Esophagus muscularis mucosa (tissue), 4 donors: Measurements from ENCODE around the gene GPATCH4. TPM values are rescaled to one million over a fixed set of nuclear protein-coding genes. Genes with fewer than 3 reads are reported as not detected.

Experiments used
- DNase-seq: peaks from one replicate; pipeline ENCODE4 v3.0.0-alpha.2; 2017; ENCODE audit errors: extremely low spot score
- H3K27ac ChIP-seq, 4 donors: fragments of 200-600 bp; sonication (generic); replicated peaks in 1 of 4; 1 replicate in 3 of 4; 2 replicates in 1 of 4; pipeline ENCODE4 v1.5.1; 2016 to 2019; ENCODE audit warnings: mild to moderate bottlenecking in 1 of 4
- H3K27me3 ChIP-seq, 4 donors: fragments of 200-600 bp; sonication (generic); one replicate each; pipeline versions ENCODE4 v1.5.1 to v1.6.0; 2016 to 2019
- H3K36me3 ChIP-seq, 4 donors: fragments of 200-600 bp; sonication (generic); one replicate each; pipeline ENCODE4 v1.5.1; 2016 to 2019
- H3K4me1 ChIP-seq, 4 donors: fragments of 200-600 bp; sonication (generic); one replicate each; pipeline ENCODE4 v1.5.1; 2016 to 2019
- H3K4me3 ChIP-seq, 4 donors: fragments of 200-600 bp; sonication (generic); 1 replicate in 2 of 4; 2 replicates in 2 of 4; pipeline ENCODE4 v1.5.1; 2016 to 2019; ENCODE audit warnings: mild to moderate bottlenecking in 4 of 4, moderate library complexity in 1 of 4
- H3K9me3 ChIP-seq, 4 donors: fragments of 200-600 bp; sonication (generic); 1 replicate in 3 of 4; 2 replicates in 1 of 4; pipeline ENCODE4 v1.5.1; 2016 to 2019
- CTCF ChIP-seq, 3 experiments: fragments of 200-600 bp in 2 of 3; fragments of 450-650 bp in 1 of 3; sonication (generic) in 2 of 3; IDR thresholded peaks; one replicate each; pipeline ENCODE4 v1.5.1; 2017 to 2019; ENCODE audit warnings: antibody characterized with exemption in 3 of 3, mild to moderate bottlenecking in 2 of 3, moderate library complexity in 1 of 3
- EP300 ChIP-seq: sonication (generic); formaldehyde crosslinking; IDR thresholded peaks from one replicate; pipeline ENCODE4 v1.6.1; 2017; ENCODE audit warnings: antibody characterized with exemption
- POLR2A ChIP-seq: fragments of 450-650 bp; IDR thresholded peaks from one replicate; pipeline ENCODE4 v1.6.1; 2017; ENCODE audit warnings: antibody characterized with exemption, moderate library complexity, mild to moderate bottlenecking, low read depth
- POLR2AphosphoS5 ChIP-seq, 2 donors: sonication (generic); formaldehyde crosslinking; IDR thresholded peaks; one replicate each; pipeline ENCODE4 v1.6.1; 2017; ENCODE audit warnings: antibody characterized with exemption in 2 of 2
- WGBS: methylation state at CpG from one replicate; pipeline ENCODE4 v1.1.5; 2018; 5-methylcytosine and 5-hydroxymethylcytosine counted together
- intact Hi-C: fragments of 100-400 bp; cut with DNase I; formaldehyde crosslinking; loops from one replicate; pipeline ENCODE4 v1.15.1; 2023
- total RNA-seq, 4 donors: library from RNA; depleted of rRNA; stranded (reverse); fragments of >200 nt; gene quantifications; one replicate each; pipeline versions ENCODE4 v1.1.0 to v1.2.1, GENCODE V29; 2016

The GPATCH4 gene
- total RNA-seq, 4 donors from 2014 or later, result 22.6 to 32.8 (median 26.4) TPM

- H3K9me3 ChIP-seq, result no peaks in the 10 kb centered on the region
- H3K36me3 ChIP-seq, result no peaks in the 10 kb centered on the region
- peaks cover 9 to 98% (median 28%) of the 10 kb centered on the region in 4 donors for H3K27me3 ChIP-seq
- 71% methylated on average over 8 of the region's 8 CpGs for whole genome bisulfite sequencing
- no peak for DNase-seq
- TF ChIP-seq POLR2AphosphoS5 (IDR thresholded peaks at IDR 0.05), result no peak
- TF ChIP-seq EP300, result no peak
- no peak for TF ChIP-seq CTCF (IDR thresholded peaks at IDR 0.05)
- no peak for TF ChIP-seq POLR2A
- intact Hi-C loops, result no loop called here
- H3K4me3 ChIP-seq, result no peak overlapping the region
- no peak overlapping the region for H3K27ac ChIP-seq
- peaks cover 11 to 12% (median 12%) of the 10 kb centered on the region in 4 donors for H3K4me1 ChIP-seq
Observed at GRCh38 chr1:156629823-156630449, 28.7 kb upstream of the GPATCH4 start.

GRCh38 chr1:156627313-156627880 is 26.1 kb upstream of the GPATCH4 start:
- intact Hi-C loops, result no loop called here

GRCh38 chr1:156626079-156626438 is 24.8 kb upstream of the GPATCH4 start:
- TF ChIP-seq CTCF (IDR thresholded peaks at IDR 0.05), result no peak
- TF ChIP-seq POLR2A, result no peak
- no peak for TF ChIP-seq EP300
- no peak for TF ChIP-seq POLR2AphosphoS5 (IDR thresholded peaks at IDR 0.05)
- H3K9me3 ChIP-seq, result no peaks in the 10 kb centered on the region
- WGBS, result 43% methylated on average over 4 of the region's 4 CpGs
- peaks cover 10 to 81% (median 38%) of the 10 kb centered on the region in 4 donors for H3K27me3 ChIP-seq
- H3K4me3 ChIP-seq, result peak overlapping the region in 3 of 4 donors; percentile 43 to 55 (median 49)
- H3K27ac ChIP-seq, result no peak overlapping the region
- H3K4me1 ChIP-seq, result peaks cover 24 to 28% (median 26%) of the 10 kb centered on the region in 4 donors
- intact Hi-C loops, result loop anchor here (1.0 kb wide), 1 partner anchor 31 kb away; no protein-coding TSS in a partner anchor
- no peaks in the 10 kb centered on the region for H3K36me3 ChIP-seq
- DNase-seq, result no peak

More at GRCh38 chr1:156627313-156627880, 26.1 kb upstream of the GPATCH4 start:
- peaks cover 10 to 94% (median 38%) of the 10 kb centered on the region in 4 donors for H3K27me3 ChIP-seq
- 86% methylated on average over 2 of the region's 2 CpGs for WGBS
- no peak for DNase-seq
- no peak overlapping the region for H3K27ac ChIP-seq
- no peak for TF ChIP-seq POLR2AphosphoS5 (IDR thresholded peaks at IDR 0.05)
- TF ChIP-seq CTCF (IDR thresholded peaks at IDR 0.05), result peak; percentile 51 to 63 (median 53)
- TF ChIP-seq EP300, result no peak
- no peak for TF ChIP-seq POLR2A
- no peaks in the 10 kb centered on the region for H3K9me3 ChIP-seq
- no peaks in the 10 kb centered on the region for H3K36me3 ChIP-seq
- H3K4me3 ChIP-seq, result no peak overlapping the region
- H3K4me1 ChIP-seq, result peaks cover 24 to 28% (median 26%) of the 10 kb centered on the region in 4 donors

- Histone ChIP-seq H3K27ac (peak overlapping the region in 2 of 4 donors; percentile 60 to 74), H3K4me3 (peak overlapping the region; percentile 43 to 61 (median 52)), H3K27me3 (peaks cover 10 to 76% (median 36%) of the 10 kb centered on the region in 4 donors), H3K36me3 (no peaks in the 10 kb centered on the region), H3K4me1 (peaks cover 24 to 28% (median 26%) of the 10 kb centered on the region in 4 donors), H3K9me3 (no peaks in the 10 kb centered on the region)
- WGBS, result under 1% methylated on average over 20 of the region's 45 CpGs
- intact Hi-C loops, result loop anchor here (1.0 kb wide), 1 partner anchor 32 kb away; no protein-coding TSS in a partner anchor
- DNase-seq, result no peak
- TF ChIP-seq CTCF (IDR thresholded peaks at IDR 0.05) (peak; percentile 72 to 88 (median 76)), POLR2AphosphoS5 (IDR thresholded peaks at IDR 0.05) (no peak)
Observed at GRCh38 chr1:156625436-156626078, 24.3 kb upstream of the GPATCH4 start.
